Measurements from ENCODE around the gene PTTG2.
"Not testable (repeated sequence)": the region's sequence is repeated elsewhere in the genome, so short reads cannot be mapped to it uniquely, and the experiment has no call there.

The PTTG2 gene

DNA sequence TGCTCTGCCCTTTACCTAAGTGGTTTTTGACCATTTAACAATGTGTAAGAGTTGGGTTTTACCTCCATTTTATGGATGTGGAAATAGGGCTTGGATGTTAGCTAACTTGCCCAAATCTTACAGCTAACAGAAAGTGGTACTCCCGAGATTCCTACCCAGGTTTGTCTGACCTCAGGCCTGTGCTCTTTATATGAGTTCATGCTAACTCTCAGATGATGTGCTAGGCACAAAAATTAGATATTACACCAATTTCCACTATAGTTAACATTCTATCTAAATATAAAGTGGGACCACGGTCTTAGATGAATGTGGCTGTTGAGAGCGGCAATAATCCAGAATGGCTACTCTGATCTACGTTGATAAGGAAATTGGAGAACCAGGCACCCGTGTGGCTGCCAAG is at the start of gene PTTG2:
Gene PTTG2 (plus strand): TSS at position 301 of the 400 bp plus-strand sequence. CDS start 37 bp downstream, at position 338.
- Mint-ChIP-seq H3K4me3 (no peak within 1 kb of the TSS), H3K27me3 (no peaks in the 10 kb centered on the region), H3K27ac (no peak within 1 kb of the TSS), H3K36me3 (peaks cover 4% of the 10 kb centered on the region), H3K9me3 (no peaks in the 10 kb centered on the region), H3K4me1 (peaks cover 9% of the 10 kb centered on the region)
- DNase-seq (ENCODE audit: low spot score in 2 of 2), result no peak
- no peak for ATAC-seq (ENCODE audit: low read depth)

- H3K4me3 Mint-ChIP-seq, result no peak overlapping the region
- DNase-seq (ENCODE audit: low spot score in 2 of 2) (no peak), ATAC-seq (ENCODE audit: low read depth) (no peak)
- H3K9me3 Mint-ChIP-seq, result no peaks in the 10 kb centered on the region
- no peaks in the 10 kb centered on the region for H3K27me3 Mint-ChIP-seq
- H3K4me1 Mint-ChIP-seq, result peaks cover 13% of the 10 kb centered on the region
- peaks cover 9% of the 10 kb centered on the region for H3K36me3 Mint-ChIP-seq
- H3K27ac Mint-ChIP-seq, result no peak overlapping the region
These were observed 45.7 kb upstream of the PTTG2 start for GRCh38 chr4:37914539-37914938.

GRCh38 chr4:37917388-37917787 is 42.8 kb upstream of the PTTG2 start:
- no peak overlapping the region for H3K27ac Mint-ChIP-seq
- no peaks in the 10 kb centered on the region for H3K27me3 Mint-ChIP-seq
- peaks cover 14% of the 10 kb centered on the region for H3K36me3 Mint-ChIP-seq
- DNase-seq (ENCODE audit: low spot score in 2 of 2), result no peak
- no peak for ATAC-seq (ENCODE audit: low read depth)
- H3K9me3 Mint-ChIP-seq, result no peaks in the 10 kb centered on the region
- peaks cover 21% of the 10 kb centered on the region for H3K4me1 Mint-ChIP-seq
- no peak overlapping the region for H3K4me3 Mint-ChIP-seq

GRCh38 chr4:37918653-37919052 is 41.5 kb upstream of the PTTG2 start:
- DNase-seq (ENCODE audit: low spot score in 2 of 2), result no peak
- Mint-ChIP-seq H3K4me1 (peaks cover 19% of the 10 kb centered on the region), H3K9me3 (no peaks in the 10 kb centered on the region), H3K27ac (no peak overlapping the region), H3K27me3 (no peaks in the 10 kb centered on the region), H3K36me3 (peaks cover 20% of the 10 kb centered on the region), H3K4me3 (no peak overlapping the region)
- ATAC-seq (ENCODE audit: low read depth), result no peak

- Mint-ChIP-seq H3K4me3 (no peak overlapping the region), H3K9me3 (no peaks in the 10 kb centered on the region), H3K4me1 (peaks cover 25% of the 10 kb centered on the region), H3K27ac (peak overlapping the region; percentile 54), H3K27me3 (no peaks in the 10 kb centered on the region), H3K36me3 (peaks cover 25% of the 10 kb centered on the region)
- DNase-seq (ENCODE audit: low spot score in 2 of 2) (no peak), ATAC-seq (ENCODE audit: low read depth) (no peak)
These were observed 37.9 kb upstream of the PTTG2 start for GRCh38 chr4:37922328-37922727.

DNA sequence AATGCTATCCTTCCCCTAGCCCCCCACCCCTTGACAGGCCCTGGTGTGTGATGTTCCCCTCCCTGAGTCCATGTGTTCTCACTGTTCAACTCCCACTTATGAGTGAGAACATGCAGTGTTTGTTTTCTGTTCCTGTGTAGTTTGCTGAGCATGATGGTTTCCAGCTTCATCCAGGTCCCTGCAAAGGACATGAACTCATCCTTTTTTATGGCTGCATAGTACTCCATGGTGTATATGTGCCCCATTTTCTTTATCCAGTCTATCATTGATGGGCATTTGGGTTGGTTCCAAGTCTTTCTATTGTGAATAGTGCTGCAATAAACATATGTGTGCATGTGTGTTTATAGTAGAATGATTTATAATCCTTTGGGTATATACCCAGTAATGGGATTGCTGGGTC is 37.1 kb upstream of the PTTG2 start:
- H3K9me3 Mint-ChIP-seq; H3K27me3 Mint-ChIP-seq; DNase-seq (ENCODE audit: low spot score in 2 of 2); ATAC-seq (ENCODE audit: low read depth); H3K4me3 Mint-ChIP-seq; H3K27ac Mint-ChIP-seq: not testable (repeated sequence)
- peaks cover 27% of the 10 kb centered on the region for H3K36me3 Mint-ChIP-seq
- H3K4me1 Mint-ChIP-seq, result peaks cover 27% of the 10 kb centered on the region

DNA sequence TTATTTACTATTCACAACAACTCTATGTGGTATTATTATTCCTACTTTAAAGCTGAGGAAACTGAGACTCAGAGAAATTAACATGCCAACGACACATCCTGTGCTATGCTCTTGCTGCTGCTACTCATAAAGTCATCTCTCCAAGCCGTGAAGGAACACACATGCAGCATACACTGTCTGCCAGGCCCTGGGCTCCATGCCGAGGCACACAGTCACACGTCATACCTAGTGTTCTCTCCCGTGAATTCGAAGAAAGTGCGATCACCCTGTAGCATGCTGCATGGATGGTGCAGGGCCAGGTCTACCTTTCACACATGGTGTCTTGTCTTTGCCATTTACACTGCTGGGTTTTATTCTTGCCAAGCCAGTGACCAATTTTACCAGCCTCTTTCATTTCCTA is 35.3 kb upstream of the PTTG2 start:
- Mint-ChIP-seq H3K27ac (no peak overlapping the region), H3K4me3 (no peak overlapping the region), H3K27me3 (no peaks in the 10 kb centered on the region), H3K36me3 (peaks cover 32% of the 10 kb centered on the region), H3K4me1 (peaks cover 30% of the 10 kb centered on the region), H3K9me3 (no peaks in the 10 kb centered on the region)
- ATAC-seq (ENCODE audit: low read depth) (no peak), DNase-seq (ENCODE audit: low spot score in 2 of 2) (no peak)

- no peaks in the 10 kb centered on the region for H3K9me3 Mint-ChIP-seq
- no peak overlapping the region for H3K27ac Mint-ChIP-seq
- no peaks in the 10 kb centered on the region for H3K27me3 Mint-ChIP-seq
- no peak for DNase-seq (ENCODE audit: low spot score in 2 of 2)
- H3K36me3 Mint-ChIP-seq, result peaks cover 26% of the 10 kb centered on the region
- H3K4me1 Mint-ChIP-seq, result peaks cover 18% of the 10 kb centered on the region
- H3K4me3 Mint-ChIP-seq, result no peak overlapping the region
- ATAC-seq (ENCODE audit: low read depth), result no peak
These were observed 32.8 kb upstream of the PTTG2 start for GRCh38 chr4:37927434-37927833.

DNA sequence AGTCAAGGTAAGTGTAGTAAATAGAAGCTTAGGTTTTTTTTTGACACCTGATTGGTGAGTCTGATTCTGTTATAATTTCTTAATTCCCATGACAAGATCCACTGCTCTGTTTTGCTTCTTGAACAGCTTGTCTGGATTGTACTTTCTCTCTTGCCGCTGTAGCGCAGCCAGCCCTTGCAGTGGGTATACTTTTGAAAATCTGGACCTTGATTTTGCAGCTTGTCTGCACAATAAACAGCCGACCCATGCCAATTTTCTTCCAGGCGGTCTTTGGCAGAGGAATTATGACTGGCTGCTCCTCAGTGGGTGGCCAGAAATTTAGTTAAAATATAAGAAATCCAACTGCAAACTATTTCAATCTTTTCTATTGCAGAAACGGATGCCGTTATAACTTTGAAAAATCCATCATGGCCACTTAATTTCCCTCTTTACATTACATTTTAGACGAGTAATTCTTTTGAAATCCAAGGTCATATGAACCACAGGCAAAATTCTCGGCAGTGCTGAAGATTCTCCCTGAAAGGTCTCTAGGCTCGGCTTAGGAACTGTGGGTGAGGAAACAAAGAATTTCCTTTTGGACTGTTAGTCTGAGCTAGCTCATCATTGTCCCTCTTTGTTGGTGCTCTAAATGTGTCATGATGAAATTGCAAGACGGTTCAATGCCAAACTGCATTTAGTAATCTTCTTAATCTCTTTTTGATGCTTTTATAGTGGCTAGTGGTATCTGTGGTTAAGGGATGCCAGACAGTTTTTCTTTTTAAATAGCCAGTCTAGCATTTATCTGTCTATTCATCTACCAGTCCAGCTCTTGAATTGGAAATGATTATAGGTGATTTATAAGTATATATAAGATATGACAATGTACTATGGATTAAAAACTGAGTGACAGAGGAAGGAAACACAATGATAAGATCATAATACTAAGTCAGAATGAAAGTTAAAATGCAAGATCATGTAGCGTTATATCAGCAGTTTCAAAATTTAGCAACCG is 31.5 kb upstream of the PTTG2 start:
- H3K4me3 Mint-ChIP-seq, result no peak overlapping the region
- no peak overlapping the region for H3K27ac Mint-ChIP-seq
- peaks cover 2% of the 10 kb centered on the region for H3K9me3 Mint-ChIP-seq
- H3K36me3 Mint-ChIP-seq, result peaks cover 22% of the 10 kb centered on the region
- no peaks in the 10 kb centered on the region for H3K27me3 Mint-ChIP-seq
- DNase-seq (ENCODE audit: low spot score in 2 of 2) (no peak), ATAC-seq (ENCODE audit: low read depth) (no peak)
- peaks cover 16% of the 10 kb centered on the region for H3K4me1 Mint-ChIP-seq

DNA sequence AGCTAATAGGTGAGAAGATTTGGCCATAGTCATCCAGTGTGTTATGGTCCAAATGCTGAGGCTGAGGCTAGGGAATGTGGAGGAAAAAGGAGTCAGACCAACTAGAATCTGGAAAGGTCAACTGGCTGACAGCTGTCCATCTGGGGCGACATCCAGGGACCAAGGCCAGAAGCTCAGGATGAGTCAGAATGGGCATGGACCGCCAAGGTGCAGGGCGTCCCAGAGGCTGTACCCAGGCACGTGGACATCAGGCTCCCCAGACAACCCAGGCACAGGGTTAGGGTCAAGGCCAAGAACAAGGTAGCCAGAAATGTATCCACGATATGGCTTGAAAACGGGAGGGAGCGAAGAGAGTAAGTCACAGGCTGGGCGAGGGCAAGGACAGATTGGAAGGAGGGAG is 26.1 kb upstream of the PTTG2 start:
- Mint-ChIP-seq H3K4me1 (peaks cover 5% of the 10 kb centered on the region), H3K27ac (no peak overlapping the region), H3K36me3 (peaks cover 20% of the 10 kb centered on the region), H3K4me3 (no peak overlapping the region), H3K27me3 (no peaks in the 10 kb centered on the region), H3K9me3 (peaks cover 5% of the 10 kb centered on the region)
- no peak for ATAC-seq (ENCODE audit: low read depth)
- DNase-seq (ENCODE audit: low spot score in 2 of 2), result no peak

DNA sequence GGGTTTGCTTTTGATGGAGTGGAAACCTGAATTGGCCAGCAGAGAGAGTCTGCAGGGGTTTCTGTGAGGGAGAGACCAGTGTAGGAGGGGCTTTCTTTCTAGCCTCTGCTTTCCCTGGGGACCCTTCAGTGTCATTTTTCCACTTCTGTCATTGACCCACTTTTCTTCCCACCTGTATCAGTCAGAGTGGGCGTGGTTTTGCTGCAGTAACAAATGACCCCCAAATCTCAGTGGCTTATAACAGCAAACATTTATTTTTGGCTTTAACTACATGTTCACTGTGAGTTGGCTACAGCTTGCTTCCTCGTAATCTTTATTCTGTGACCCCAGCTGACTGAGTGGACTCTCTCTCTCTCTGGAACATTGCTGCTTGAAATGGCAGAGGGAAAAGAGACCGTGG is 25.6 kb upstream of the PTTG2 start:
- no peak for DNase-seq (ENCODE audit: low spot score in 2 of 2)
- no peak overlapping the region for H3K27ac Mint-ChIP-seq

DNA sequence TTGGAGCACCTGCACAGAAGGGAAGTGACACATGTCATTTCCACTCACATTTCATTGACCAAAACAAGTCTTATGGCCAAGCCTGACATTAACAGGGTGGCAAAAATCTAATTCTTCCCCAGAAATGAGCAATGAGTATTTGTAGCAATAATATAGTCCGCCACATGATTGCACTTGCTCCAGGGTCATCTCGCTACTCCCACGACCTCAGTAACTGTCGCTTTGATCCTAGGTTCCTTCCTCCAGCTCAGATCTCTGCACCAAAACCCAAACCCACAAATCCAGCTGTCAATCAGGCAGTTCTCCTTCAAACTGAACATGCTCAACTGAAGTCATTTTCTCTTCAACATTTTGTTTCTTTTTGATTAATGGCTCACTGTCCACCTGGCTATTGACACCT is 25.2 kb upstream of the PTTG2 start:
- peaks cover 17% of the 10 kb centered on the region for H3K36me3 Mint-ChIP-seq
- peaks cover under 1% of the 10 kb centered on the region for H3K4me1 Mint-ChIP-seq
- DNase-seq (ENCODE audit: low spot score in 2 of 2) (no peak), ATAC-seq (ENCODE audit: low read depth) (no peak)
- H3K4me3 Mint-ChIP-seq, result no peak overlapping the region
- no peak overlapping the region for H3K27ac Mint-ChIP-seq
- no peaks in the 10 kb centered on the region for H3K27me3 Mint-ChIP-seq
- H3K9me3 Mint-ChIP-seq, result peaks cover 5% of the 10 kb centered on the region

More for the DNA sequence above, 25.6 kb upstream of the PTTG2 start:
- Mint-ChIP-seq H3K27me3 (no peaks in the 10 kb centered on the region), H3K36me3 (peaks cover 22% of the 10 kb centered on the region), H3K9me3 (peaks cover 5% of the 10 kb centered on the region), H3K4me1 (peaks cover 4% of the 10 kb centered on the region), H3K4me3 (no peak overlapping the region)
- ATAC-seq (ENCODE audit: low read depth), result no peak

- no peaks in the 10 kb centered on the region for H3K27me3 Mint-ChIP-seq
- no peak overlapping the region for H3K4me3 Mint-ChIP-seq
- H3K27ac Mint-ChIP-seq, result no peak overlapping the region
- peaks cover 5% of the 10 kb centered on the region for H3K4me1 Mint-ChIP-seq
- peaks cover 5% of the 10 kb centered on the region for H3K9me3 Mint-ChIP-seq
- DNase-seq (ENCODE audit: low spot score in 2 of 2) (no peak), ATAC-seq (ENCODE audit: low read depth) (no peak)
- peaks cover 18% of the 10 kb centered on the region for H3K36me3 Mint-ChIP-seq
These were observed 23.2 kb upstream of the PTTG2 start for GRCh38 chr4:37936889-37937498.

GRCh38 chr4:37938208-37938607 is 22.0 kb upstream of the PTTG2 start:
- H3K4me3 Mint-ChIP-seq, result no peak overlapping the region
- H3K27me3 Mint-ChIP-seq, result no peaks in the 10 kb centered on the region
- H3K36me3 Mint-ChIP-seq, result peaks cover 19% of the 10 kb centered on the region
- ATAC-seq (ENCODE audit: low read depth), result no peak
- H3K27ac Mint-ChIP-seq, result no peak overlapping the region
- H3K9me3 Mint-ChIP-seq, result peaks cover 5% of the 10 kb centered on the region
- no peak for DNase-seq (ENCODE audit: low spot score in 2 of 2)
- H3K4me1 Mint-ChIP-seq, result peaks cover 6% of the 10 kb centered on the region

Data from memory B cell (primary cell).